ENCODE measurements around the gene CALCOCO2.

CALCOCO2 gene

GRCh38 chr17:48878920-48879898 lies 48.4 kb downstream of the CALCOCO2 start:
- H3K4me3 ChIP-seq (ENCODE audit: low read depth, low read length) = no peak overlapping the region
- TF ChIP-seq CTCF (IDR thresholded peaks at IDR 0.05; ENCODE audit: borderline replicate concordance, insufficient read depth, low read depth, low read length) = peak; percentile 85

- H3K4me3 ChIP-seq (ENCODE audit: low read depth, low read length) = no peak overlapping the region
- no peak for TF ChIP-seq CTCF (IDR thresholded peaks at IDR 0.05; ENCODE audit: borderline replicate concordance, insufficient read depth, low read depth, low read length)
These were observed 51.4 kb downstream of the CALCOCO2 start for GRCh38 chr17:48882272-48882671.

- TF ChIP-seq CTCF (IDR thresholded peaks at IDR 0.05; ENCODE audit: borderline replicate concordance, insufficient read depth, low read depth, low read length) = no peak
These were observed 52.3 kb downstream of the CALCOCO2 start for GRCh38 chr17:48883171-48883570.

GRCh38 chr17:48890086-48890485 lies 59.3 kb downstream of the CALCOCO2 start:
- TF ChIP-seq CTCF (IDR thresholded peaks at IDR 0.05; ENCODE audit: borderline replicate concordance, insufficient read depth, low read depth, low read length) = no peak
- no peak overlapping the region for H3K4me3 ChIP-seq (ENCODE audit: low read depth, low read length)

More at GRCh38 chr17:48883171-48883570, 52.3 kb downstream of the CALCOCO2 start:
- H3K4me3 ChIP-seq (ENCODE audit: low read depth, low read length) = no peak overlapping the region

- no peak for TF ChIP-seq CTCF (IDR thresholded peaks at IDR 0.05; ENCODE audit: borderline replicate concordance, insufficient read depth, low read depth, low read length)
- H3K4me3 ChIP-seq (ENCODE audit: low read depth, low read length) = peak overlapping the region; percentile 71
These were observed 62.3 kb downstream of the CALCOCO2 start for GRCh38 chr17:48892940-48893645.

- TF ChIP-seq CTCF (IDR thresholded peaks at IDR 0.05; ENCODE audit: borderline replicate concordance, insufficient read depth, low read depth, low read length) = no peak
- H3K4me3 ChIP-seq (ENCODE audit: low read depth, low read length) = peak overlapping the region; percentile 71
These were observed 63.0 kb downstream of the CALCOCO2 start for GRCh38 chr17:48893646-48894508.
